ENCODE data around the gene COL7A1. TPM values are rescaled to one million over a fixed set of nuclear protein-coding genes. Genes with fewer than 3 reads are reported as not detected.
"Not testable (repeated sequence)": the region's sequence is repeated elsewhere in the genome, so short reads cannot be mapped to it uniquely, and the experiment has no call there.

COL7A1 gene
- total and polyA plus RNA-seq, 2 donors (not counting 1 experiment from before 2014, with no cell fraction given) = 0.75 to 2.1 TPM

DNA sequence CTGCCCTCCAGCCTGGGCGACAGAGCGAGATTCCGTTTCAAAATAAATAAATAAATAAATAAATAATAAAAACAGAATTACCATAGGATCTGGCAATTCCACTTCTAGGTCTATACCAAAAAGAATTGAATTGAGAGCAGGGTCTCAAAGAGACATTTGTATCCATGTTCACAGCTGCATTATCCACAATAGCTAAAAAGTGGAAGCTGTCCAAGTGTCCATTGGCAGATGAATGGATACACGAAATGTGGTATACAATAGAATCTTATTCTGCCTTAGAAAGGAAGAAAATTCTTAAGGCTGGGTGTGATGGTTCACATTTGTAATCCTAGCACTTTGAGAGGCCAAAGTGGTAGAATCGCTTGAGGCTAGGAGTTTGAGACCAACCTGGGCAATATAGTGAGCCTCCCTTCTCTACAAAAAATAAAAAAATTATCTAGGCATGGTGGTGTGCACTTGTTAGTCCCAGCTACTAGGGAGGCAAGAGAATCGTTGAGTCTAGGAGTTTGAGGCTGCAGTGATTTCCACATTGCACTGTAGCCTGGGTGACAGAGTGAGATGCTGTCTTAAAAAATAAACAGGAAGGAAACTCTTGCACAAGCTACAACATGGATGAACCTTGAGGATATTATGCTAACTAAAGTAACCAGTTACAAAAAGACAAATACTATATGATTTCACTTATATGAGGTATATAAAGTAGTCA lies 62.7 kb downstream of the COL7A1 start:
- Histone ChIP-seq H3K79me2 (ENCODE audit: control insufficient read depth, insufficient read depth, low read length) (no peaks in the 10 kb centered on the region), H3K27me3 (replicated peaks in 1 of 4; ENCODE audit: control extremely low read depth in 1 of 4, control insufficient read depth in 3 of 4, insufficient read depth in 4 of 4, low read length in 3 of 4) (no peaks in the 10 kb centered on the region), H4K20me1 (ENCODE audit: control insufficient read depth, insufficient read depth, low read length, poor library complexity, severe bottlenecking) (no peaks in the 10 kb centered on the region), H3K9me3 (ENCODE audit: control extremely low read depth in 1 of 3, control insufficient read depth in 2 of 3, insufficient read depth in 1 of 3, low read length in 2 of 3) (no peaks in the 10 kb centered on the region), H3K4me1 (ENCODE audit: control insufficient read depth in 2 of 2, insufficient read depth in 2 of 2, low read length in 2 of 2) (no peaks in the 10 kb centered on the region), H3K9ac (ENCODE audit: low read length) (no peak overlapping the region), H2AFZ (ENCODE audit: insufficient read depth, low read depth, low read length, poor library complexity, severe bottlenecking) (no peak overlapping the region), H3K27ac (ENCODE audit: low read length in 2 of 2) (no peak overlapping the region), H3K4me3 (ENCODE audit: control extremely low read depth in 1 of 5, extremely low read depth in 1 of 5, insufficient read depth in 1 of 5, low read depth in 2 of 5, low read length in 4 of 5) (no peak overlapping the region), H3K36me3 (replicated peaks in 1 of 2; ENCODE audit: control extremely low read depth in 1 of 2, control insufficient read depth in 1 of 2, extremely low read depth in 1 of 2, insufficient read depth in 2 of 2, low read length in 1 of 2) (no peaks in the 10 kb centered on the region), H3K4me2 (replicated peaks; ENCODE audit: low read depth, low read length, poor library complexity, severe bottlenecking) (no peak overlapping the region)
- no peaks in the 10 kb centered on the region for H3K4me1 Mint-ChIP-seq
- no peaks in the 10 kb centered on the region for H3K9me3 Mint-ChIP-seq (ENCODE audit: insufficient read depth)
- no peak for DNase-seq
- TF ChIP-seq CTCF (IDR thresholded peaks at IDR 0.05) = no peak
- TF ChIP-seq EZH2 (IDR thresholded peaks at IDR 0.05; ENCODE audit: borderline replicate concordance, insufficient read depth, low read depth, low read length, poor library complexity, severe bottlenecking) = no peak
- ATAC-seq (ENCODE audit: low read depth) = no peak
- no peak overlapping the region for H3K27ac Mint-ChIP-seq
- POLR2A ChIA-PET = no interaction called here
- no CpG with 5 or more reads among the region's 6 CpGs for WGBS (ENCODE audit: insufficient coverage)
- CTCF ChIA-PET = interaction anchor here (1.0 kb wide), 1 partner anchor 17 kb away, joined by 3 read pairs; no protein-coding TSS in a partner anchor
- H3K4me3 Mint-ChIP-seq = no peak overlapping the region
- intact Hi-C loops (cut with micrococcal nuclease) = no loop called here
- no peaks in the 10 kb centered on the region for H3K27me3 Mint-ChIP-seq

DNA sequence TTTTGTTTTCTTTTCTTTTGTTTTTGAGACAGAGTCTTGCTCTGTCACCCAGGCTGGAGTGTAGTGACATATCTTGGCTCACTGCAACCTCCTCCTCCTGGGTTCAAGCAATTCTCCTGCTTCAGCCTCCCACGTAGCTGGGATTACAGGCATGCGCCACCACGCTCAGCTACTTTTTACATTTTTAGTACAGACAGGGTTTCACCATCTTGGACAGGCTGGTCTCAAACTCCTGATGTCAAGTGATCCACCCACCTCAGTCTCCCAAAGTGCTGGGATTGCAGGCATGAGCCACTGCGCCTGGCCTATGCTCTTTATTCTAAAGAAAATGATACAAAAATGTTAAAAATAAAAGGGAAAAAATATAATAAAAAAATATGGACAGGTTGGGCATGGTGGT lies 64.4 kb downstream of the COL7A1 start:
- H3K4me2 ChIP-seq (replicated peaks; ENCODE audit: low read depth, low read length, poor library complexity, severe bottlenecking); H3K79me2 ChIP-seq (ENCODE audit: control insufficient read depth, insufficient read depth, low read length); H3K9ac ChIP-seq (ENCODE audit: low read length); H3K36me3 ChIP-seq (replicated peaks in 1 of 2; ENCODE audit: control extremely low read depth in 1 of 2, control insufficient read depth in 1 of 2, extremely low read depth in 1 of 2, insufficient read depth in 2 of 2, low read length in 1 of 2); POLR2A ChIA-PET; H3K27ac Mint-ChIP-seq; H3K9me3 Mint-ChIP-seq (ENCODE audit: insufficient read depth); H3K4me3 ChIP-seq (ENCODE audit: control extremely low read depth in 1 of 5, extremely low read depth in 1 of 5, insufficient read depth in 1 of 5, low read depth in 2 of 5, low read length in 4 of 5); intact Hi-C loops (cut with micrococcal nuclease); H3K27me3 ChIP-seq (replicated peaks in 1 of 4; ENCODE audit: control extremely low read depth in 1 of 4, control insufficient read depth in 3 of 4, insufficient read depth in 4 of 4, low read length in 3 of 4); DNase-seq; H4K20me1 ChIP-seq (ENCODE audit: control insufficient read depth, insufficient read depth, low read length, poor library complexity, severe bottlenecking); ATAC-seq (ENCODE audit: low read depth); H3K27ac ChIP-seq (ENCODE audit: low read length in 2 of 2); H3K4me1 ChIP-seq (ENCODE audit: control insufficient read depth in 2 of 2, insufficient read depth in 2 of 2, low read length in 2 of 2); H2AFZ ChIP-seq (ENCODE audit: insufficient read depth, low read depth, low read length, poor library complexity, severe bottlenecking); H3K4me3 Mint-ChIP-seq; H3K4me1 Mint-ChIP-seq; H3K27me3 Mint-ChIP-seq; H3K9me3 ChIP-seq (ENCODE audit: control extremely low read depth in 1 of 3, control insufficient read depth in 2 of 3, insufficient read depth in 1 of 3, low read length in 2 of 3): not testable (repeated sequence)
- WGBS (ENCODE audit: insufficient coverage) = 97% methylated on average over 3 of the region's 4 CpGs
- CTCF ChIA-PET = interaction anchor here (0.8 to 2.3 kb wide), 2 partner anchors 19 to 130 kb away, joined by 3 to 7 read pairs; no protein-coding TSS in a partner anchor

Data from B cell (primary cell).